ENCODE results near the gene RPP30.

Gene RPP30

DNA sequence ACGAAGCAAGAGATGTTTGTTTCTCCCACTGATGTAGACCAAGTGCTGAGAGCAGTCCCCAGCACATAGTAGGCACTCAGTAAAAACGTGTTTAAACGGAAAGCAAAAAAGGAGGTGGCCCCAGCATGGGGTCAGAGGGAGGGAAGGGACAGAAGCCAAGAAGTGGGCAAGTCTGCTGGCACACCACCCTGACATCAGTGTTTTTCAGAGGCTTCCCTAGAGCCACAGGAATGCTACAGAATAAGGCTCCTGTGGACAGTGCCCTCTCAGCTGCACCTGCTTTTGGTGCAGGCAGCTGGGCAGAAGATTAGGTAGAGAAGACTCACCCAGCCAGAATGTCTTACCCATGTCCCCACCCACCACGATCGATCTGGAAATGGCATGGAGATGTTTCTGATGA lies 57.4 kb downstream of the RPP30 start:
- no peak for DNase-seq (ENCODE audit: low read depth)
- no peak overlapping the region for H3K4me3 ChIP-seq (ENCODE audit: low read depth, low read length)
- TF ChIP-seq, protein P1, sequence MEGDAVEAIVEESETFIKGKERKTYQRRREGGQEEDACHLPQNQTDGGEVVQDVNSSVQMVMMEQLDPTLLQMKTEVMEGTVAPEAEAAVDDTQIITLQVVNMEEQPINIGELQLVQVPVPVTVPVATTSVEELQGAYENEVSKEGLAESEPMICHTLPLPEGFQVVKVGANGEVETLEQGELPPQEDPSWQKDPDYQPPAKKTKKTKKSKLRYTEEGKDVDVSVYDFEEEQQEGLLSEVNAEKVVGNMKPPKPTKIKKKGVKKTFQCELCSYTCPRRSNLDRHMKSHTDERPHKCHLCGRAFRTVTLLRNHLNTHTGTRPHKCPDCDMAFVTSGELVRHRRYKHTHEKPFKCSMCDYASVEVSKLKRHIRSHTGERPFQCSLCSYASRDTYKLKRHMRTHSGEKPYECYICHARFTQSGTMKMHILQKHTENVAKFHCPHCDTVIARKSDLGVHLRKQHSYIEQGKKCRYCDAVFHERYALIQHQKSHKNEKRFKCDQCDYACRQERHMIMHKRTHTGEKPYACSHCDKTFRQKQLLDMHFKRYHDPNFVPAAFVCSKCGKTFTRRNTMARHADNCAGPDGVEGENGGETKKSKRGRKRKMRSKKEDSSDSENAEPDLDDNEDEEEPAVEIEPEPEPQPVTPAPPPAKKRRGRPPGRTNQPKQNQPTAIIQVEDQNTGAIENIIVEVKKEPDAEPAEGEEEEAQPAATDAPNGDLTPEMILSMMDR (IDR thresholded peaks at IDR 0.05; ENCODE audit: insufficient read depth, low read depth, low read length, missing control alignments) = no peak

DNA sequence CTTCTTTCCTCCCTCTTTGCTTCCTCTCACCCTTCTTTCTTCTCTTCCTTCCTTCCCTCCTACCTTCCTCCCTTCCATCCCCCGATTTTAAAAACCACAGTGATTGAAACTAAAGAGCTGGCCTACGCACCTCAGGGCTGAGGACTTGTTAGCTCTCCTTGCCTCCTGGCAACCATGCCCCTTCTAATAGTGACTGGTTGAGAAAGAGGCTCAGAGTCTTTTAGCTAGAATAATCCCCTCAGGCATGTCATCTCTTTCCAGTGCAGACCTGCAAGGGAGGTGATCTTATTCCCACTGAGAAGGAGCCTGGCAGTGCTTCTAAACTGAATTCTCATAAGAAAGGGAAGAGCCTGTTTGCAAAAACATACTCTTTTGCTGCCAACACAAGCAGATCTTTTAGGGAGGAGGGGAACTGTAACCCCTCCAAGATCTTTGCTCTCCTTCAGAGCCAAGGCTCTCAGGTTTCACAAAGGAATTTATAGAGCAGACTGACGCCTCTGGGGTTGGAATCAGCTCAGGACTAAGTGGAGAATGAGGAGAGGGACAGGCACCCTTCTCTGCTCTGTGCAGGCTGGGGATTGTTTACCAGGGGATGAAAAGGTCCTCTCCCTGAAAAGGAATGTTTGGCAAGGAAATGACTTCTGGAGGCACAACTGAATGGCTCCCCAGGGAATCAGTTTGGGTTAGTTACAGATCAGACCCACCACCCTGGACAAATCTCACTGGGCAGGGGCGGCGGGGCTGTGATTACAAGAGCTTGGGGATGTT lies 58.5 kb downstream of the RPP30 start:
- TF ChIP-seq, protein P1 (IDR thresholded peaks at IDR 0.05; ENCODE audit: insufficient read depth, low read depth, low read length, missing control alignments) = no peak
- no peak for DNase-seq (ENCODE audit: low read depth)
- H3K4me3 ChIP-seq (ENCODE audit: low read depth, low read length) = no peak overlapping the region

DNA sequence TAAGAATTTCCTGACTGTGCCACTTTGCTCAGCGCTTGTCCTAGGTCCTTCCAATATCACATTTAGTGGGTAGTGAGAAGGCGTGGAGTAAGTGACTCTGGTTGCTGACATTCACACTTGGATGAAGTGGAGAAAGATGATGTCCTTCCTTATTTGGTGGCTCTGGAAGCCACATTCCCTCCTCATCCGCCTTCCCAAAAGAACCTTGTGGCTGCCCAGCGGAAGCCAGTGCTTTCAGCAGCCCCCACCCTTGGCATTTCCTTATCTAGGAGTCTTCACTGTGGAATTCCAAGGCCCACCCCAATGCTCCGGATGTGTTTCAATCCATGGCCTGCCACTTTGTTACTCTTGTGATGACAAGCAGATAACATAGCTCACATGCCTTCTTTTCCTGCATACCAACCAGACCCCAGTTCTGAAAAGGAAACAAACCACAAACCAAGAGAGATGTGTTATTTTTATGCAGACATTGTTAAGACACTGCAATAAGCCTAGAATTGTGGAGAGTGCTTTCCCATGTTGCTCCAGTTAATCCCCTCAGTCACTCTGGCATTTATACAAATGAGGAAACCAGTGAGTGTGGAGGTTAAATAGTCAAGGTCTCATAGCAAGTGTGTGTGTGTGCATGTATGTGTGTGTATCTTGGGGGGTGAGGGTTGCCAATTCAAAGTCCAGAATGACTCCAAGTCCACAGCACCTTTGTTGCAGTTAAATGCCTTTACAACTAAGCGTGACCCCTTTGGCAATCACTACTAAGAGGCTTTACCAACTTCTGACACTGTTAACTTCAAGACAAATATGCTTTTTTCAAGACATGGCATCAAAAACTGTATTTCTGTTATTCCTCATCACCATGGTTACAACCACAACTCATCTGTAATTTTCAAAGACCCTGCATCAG lies 59.4 kb downstream of the RPP30 start:
- TF ChIP-seq, protein P1 (IDR thresholded peaks at IDR 0.05; ENCODE audit: insufficient read depth, low read depth, low read length, missing control alignments) = no peak
- no peak overlapping the region for H3K4me3 ChIP-seq (ENCODE audit: low read depth, low read length)
- no peak for DNase-seq (ENCODE audit: low read depth)

DNA sequence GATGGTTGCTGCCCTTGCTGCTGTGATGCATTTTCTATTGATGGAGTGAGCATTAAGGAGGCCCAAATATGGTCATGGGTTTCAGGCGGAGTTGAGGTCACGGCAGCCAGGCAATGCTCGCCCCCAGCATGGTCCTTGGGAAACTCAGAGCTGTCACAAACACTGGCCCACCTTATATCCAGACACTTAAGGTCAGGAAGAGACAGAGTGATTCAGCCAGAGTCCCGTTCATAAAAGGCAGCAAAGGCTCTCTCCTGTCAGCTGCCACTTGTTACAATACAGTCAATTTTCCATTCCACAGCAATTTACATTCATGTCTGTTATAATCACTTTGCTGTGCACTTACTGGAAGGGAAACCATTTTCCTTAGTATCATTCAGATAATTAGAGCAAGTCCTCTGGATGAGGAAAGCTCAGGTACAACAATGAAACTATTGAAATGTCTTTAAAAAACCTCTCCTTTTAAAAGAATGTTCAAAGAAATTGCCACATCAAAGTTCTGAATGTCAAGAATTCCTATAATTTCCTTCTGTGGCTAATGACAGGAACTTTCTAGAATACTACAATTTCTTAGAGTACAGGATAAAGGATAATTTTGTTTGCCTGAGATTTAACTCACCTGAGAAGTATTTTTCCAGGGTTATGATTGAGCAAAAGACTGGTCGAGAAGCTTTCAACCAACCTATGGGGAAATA lies 64.0 kb downstream of the RPP30 start:
- DNase-seq (ENCODE audit: low read depth) = no peak
- TF ChIP-seq, protein P1 (IDR thresholded peaks at IDR 0.05; ENCODE audit: insufficient read depth, low read depth, low read length, missing control alignments) = no peak
- H3K4me3 ChIP-seq (ENCODE audit: low read depth, low read length) = no peak overlapping the region

DNA sequence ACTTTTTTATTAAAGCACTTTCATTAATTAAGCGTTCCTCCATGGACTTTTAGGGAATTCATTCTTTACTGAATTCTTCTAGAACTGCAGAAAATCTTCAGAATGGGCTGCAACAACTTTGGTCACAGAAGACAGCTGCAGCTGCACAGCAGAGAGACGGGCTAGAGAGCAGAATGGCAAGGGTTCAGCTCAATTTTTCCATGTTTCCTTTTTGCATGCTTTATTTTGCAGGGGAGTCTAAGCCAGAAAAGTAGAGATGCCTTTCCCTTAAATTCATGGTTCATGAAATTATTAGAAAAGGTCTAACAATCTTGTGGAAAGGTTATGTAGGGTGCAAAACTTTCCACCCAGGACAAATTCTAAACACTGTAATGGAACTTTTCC lies 64.5 kb downstream of the RPP30 start:
- TF ChIP-seq, protein P1 (IDR thresholded peaks at IDR 0.05; ENCODE audit: insufficient read depth, low read depth, low read length, missing control alignments) = no peak
- DNase-seq (ENCODE audit: low read depth) = no peak
- H3K4me3 ChIP-seq (ENCODE audit: low read depth, low read length) = no peak overlapping the region

DNA sequence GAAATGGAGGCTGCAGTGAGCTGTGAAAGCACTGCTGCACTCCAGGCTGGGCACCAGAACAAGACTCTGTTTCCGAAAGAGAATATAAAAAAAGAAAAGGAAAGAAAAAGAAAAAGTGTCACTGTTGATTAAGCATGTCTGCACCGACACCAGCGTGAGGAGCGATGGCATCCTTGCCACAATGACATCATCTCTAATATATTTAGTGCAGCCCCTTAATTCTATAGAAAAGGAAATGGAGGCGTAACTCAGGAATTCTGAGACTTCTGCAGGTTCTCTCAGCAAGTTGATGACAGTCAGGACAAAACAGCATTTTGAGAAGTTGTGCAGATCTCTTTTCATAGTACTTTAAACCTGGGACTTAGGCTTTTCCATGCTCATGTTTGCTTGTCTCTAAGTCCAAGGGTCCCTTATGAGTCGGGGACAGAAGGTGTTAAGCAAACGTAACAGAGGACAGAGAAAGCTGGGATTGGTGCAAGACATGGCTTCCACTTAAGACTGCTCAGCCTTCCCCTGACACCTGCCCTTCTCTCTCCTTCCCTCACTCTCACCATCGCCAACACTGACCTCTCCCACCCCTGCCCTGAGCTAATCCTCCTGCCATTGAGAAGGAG lies 66.0 kb downstream of the RPP30 start:
- TF ChIP-seq, protein P1 (IDR thresholded peaks at IDR 0.05; ENCODE audit: insufficient read depth, low read depth, low read length, missing control alignments) = no peak
- DNase-seq (ENCODE audit: low read depth) = no peak

More for the DNA sequence above, 66.0 kb downstream of the RPP30 start:
- no peak overlapping the region for H3K4me3 ChIP-seq (ENCODE audit: low read depth, low read length)
